ENCODE measurements around the gene TPSD1. TPM values are rescaled to one million over a fixed set of nuclear protein-coding genes. Genes with fewer than 3 reads are reported as not detected.
"Not testable (repeated sequence)": the region's sequence is repeated elsewhere in the genome, so short reads cannot be mapped to it uniquely, and the experiment has no call there.

The TPSD1 gene
- polyA plus RNA-seq, 1 donor (not counting 4 experiments of a cell fraction or from before 2014, with no cell fraction given), result not detected

DNA sequence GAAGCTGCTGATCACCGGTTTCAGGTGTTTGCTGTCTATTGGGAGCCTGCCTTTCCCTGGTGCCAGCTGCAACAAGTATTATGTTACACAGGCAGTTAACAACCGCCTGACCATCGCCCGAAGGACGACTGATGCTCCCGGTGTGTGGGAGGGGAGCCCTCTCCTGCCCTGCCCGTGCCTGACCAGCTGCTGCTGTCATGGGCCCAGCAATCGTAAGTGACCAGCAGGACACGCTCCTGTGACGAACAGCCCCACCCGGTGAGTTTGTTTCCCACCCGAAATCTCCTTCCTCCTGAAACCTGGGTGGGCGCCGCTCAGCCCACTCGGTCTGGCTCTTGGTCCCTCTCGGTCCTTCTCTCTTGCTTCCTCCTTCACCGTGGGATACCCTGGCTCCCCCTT lies 35.7 kb downstream of the TPSD1 start:
- H3K4me3 ChIP-seq (ENCODE audit: control insufficient read depth in 2 of 3, extremely low read depth in 1 of 3, insufficient read depth in 2 of 3, low read depth in 1 of 3, low read length in 3 of 3), result no peak overlapping the region
- FAIRE-seq (no peak), DNase-seq (ENCODE audit: low read depth, low spot score) (no peak)
- no peaks in the 10 kb centered on the region for H3K9me1 ChIP-seq (ENCODE audit: control insufficient read depth, extremely low read depth, insufficient read depth, low read length)
- peaks cover 6% of the 10 kb centered on the region for H3K4me1 ChIP-seq (ENCODE audit: control insufficient read depth, extremely low read depth, insufficient read depth, low read length)
- no peak overlapping the region for H2AFZ ChIP-seq (ENCODE audit: control insufficient read depth, low read length)
- no peak overlapping the region for H3K27ac ChIP-seq (ENCODE audit: control insufficient read depth, insufficient read depth, low read length)
- TF ChIP-seq, protein P1, sequence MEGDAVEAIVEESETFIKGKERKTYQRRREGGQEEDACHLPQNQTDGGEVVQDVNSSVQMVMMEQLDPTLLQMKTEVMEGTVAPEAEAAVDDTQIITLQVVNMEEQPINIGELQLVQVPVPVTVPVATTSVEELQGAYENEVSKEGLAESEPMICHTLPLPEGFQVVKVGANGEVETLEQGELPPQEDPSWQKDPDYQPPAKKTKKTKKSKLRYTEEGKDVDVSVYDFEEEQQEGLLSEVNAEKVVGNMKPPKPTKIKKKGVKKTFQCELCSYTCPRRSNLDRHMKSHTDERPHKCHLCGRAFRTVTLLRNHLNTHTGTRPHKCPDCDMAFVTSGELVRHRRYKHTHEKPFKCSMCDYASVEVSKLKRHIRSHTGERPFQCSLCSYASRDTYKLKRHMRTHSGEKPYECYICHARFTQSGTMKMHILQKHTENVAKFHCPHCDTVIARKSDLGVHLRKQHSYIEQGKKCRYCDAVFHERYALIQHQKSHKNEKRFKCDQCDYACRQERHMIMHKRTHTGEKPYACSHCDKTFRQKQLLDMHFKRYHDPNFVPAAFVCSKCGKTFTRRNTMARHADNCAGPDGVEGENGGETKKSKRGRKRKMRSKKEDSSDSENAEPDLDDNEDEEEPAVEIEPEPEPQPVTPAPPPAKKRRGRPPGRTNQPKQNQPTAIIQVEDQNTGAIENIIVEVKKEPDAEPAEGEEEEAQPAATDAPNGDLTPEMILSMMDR (optimal IDR thresholded peaks at IDR 0.05 in 1 of 3, IDR thresholded peaks at IDR 0.05 in 1 of 3, conservative IDR thresholded peaks at IDR 0.05 in 1 of 3; ENCODE audit: extremely low read depth in 1 of 3, insufficient read depth in 2 of 3, low read length in 3 of 3), result no peak
- no peak for TF ChIP-seq EZH2 (IDR thresholded peaks at IDR 0.05; ENCODE audit: low read length)
- no peak overlapping the region for H3K9ac ChIP-seq (ENCODE audit: control insufficient read depth, extremely low read depth, insufficient read depth, low read length)
- H4K20me1 ChIP-seq (ENCODE audit: control insufficient read depth, extremely low read depth, insufficient read depth, low read length), result no peaks in the 10 kb centered on the region
- no peak overlapping the region for H3K4me2 ChIP-seq (ENCODE audit: control insufficient read depth, extremely low read depth, insufficient read depth, low read depth, low read length)
- H3K27me3 ChIP-seq (ENCODE audit: control insufficient read depth, extremely low read depth, insufficient read depth, low read length), result peaks cover 52% of the 10 kb centered on the region
- H3K9me3 ChIP-seq (ENCODE audit: control insufficient read depth, low read depth, low read length), result no peaks in the 10 kb centered on the region
- no peaks in the 10 kb centered on the region for H3K79me2 ChIP-seq (ENCODE audit: control insufficient read depth, insufficient read depth, low read length)
- dilution Hi-C loops (cut with MboI; ENCODE audit: extremely low pct_ligation_motif_present, low sequenced_read_pairs), result no loop called here
- H3K36me3 ChIP-seq (ENCODE audit: control insufficient read depth in 2 of 2, extremely low read depth in 1 of 2, insufficient read depth in 2 of 2, low read length in 2 of 2), result no peaks in the 10 kb centered on the region

- H3K4me3 ChIP-seq (ENCODE audit: control insufficient read depth in 2 of 3, extremely low read depth in 1 of 3, insufficient read depth in 2 of 3, low read depth in 1 of 3, low read length in 3 of 3); H3K9me1 ChIP-seq (ENCODE audit: control insufficient read depth, extremely low read depth, insufficient read depth, low read length); H3K9me3 ChIP-seq (ENCODE audit: control insufficient read depth, low read depth, low read length); FAIRE-seq; H4K20me1 ChIP-seq (ENCODE audit: control insufficient read depth, extremely low read depth, insufficient read depth, low read length); H2AFZ ChIP-seq (ENCODE audit: control insufficient read depth, low read length); H3K27ac ChIP-seq (ENCODE audit: control insufficient read depth, insufficient read depth, low read length); DNase-seq (ENCODE audit: low read depth, low spot score); H3K79me2 ChIP-seq (ENCODE audit: control insufficient read depth, insufficient read depth, low read length); H3K36me3 ChIP-seq (ENCODE audit: control insufficient read depth in 2 of 2, extremely low read depth in 1 of 2, insufficient read depth in 2 of 2, low read length in 2 of 2); dilution Hi-C loops (cut with MboI; ENCODE audit: extremely low pct_ligation_motif_present, low sequenced_read_pairs); H3K9ac ChIP-seq (ENCODE audit: control insufficient read depth, extremely low read depth, insufficient read depth, low read length); H3K4me2 ChIP-seq (ENCODE audit: control insufficient read depth, extremely low read depth, insufficient read depth, low read depth, low read length): not testable (repeated sequence)
- peaks cover 11% of the 10 kb centered on the region for H3K4me1 ChIP-seq (ENCODE audit: control insufficient read depth, extremely low read depth, insufficient read depth, low read length)
- H3K27me3 ChIP-seq (ENCODE audit: control insufficient read depth, extremely low read depth, insufficient read depth, low read length), result peaks cover 48% of the 10 kb centered on the region
Measured at GRCh38 chr16:1292208-1292607, 36.3 kb downstream of the TPSD1 start.

DNA sequence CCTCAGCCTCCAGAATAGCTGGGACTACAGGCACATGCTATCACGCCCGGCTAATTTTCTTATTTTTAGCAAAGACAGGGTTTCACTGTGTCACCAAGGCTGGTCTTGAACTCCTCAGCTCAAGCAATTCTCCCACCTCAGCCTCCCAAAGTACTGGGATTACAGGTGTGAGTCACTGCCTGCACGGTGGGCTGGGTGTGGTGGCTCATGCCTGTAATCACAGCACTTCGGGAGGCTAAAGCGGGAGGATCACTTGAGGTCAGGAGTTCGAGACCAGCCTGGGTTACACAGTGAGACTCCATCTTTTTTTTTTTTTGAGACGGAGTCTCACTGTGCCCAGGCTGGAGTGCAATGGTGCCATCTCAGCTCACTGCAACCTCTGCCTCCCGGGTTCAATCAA lies 36.9 kb downstream of the TPSD1 start:
- FAIRE-seq; DNase-seq (ENCODE audit: low read depth, low spot score); H3K36me3 ChIP-seq (ENCODE audit: control insufficient read depth in 2 of 2, extremely low read depth in 1 of 2, insufficient read depth in 2 of 2, low read length in 2 of 2); H3K4me3 ChIP-seq (ENCODE audit: control insufficient read depth in 2 of 3, extremely low read depth in 1 of 3, insufficient read depth in 2 of 3, low read depth in 1 of 3, low read length in 3 of 3); H2AFZ ChIP-seq (ENCODE audit: control insufficient read depth, low read length); H3K27ac ChIP-seq (ENCODE audit: control insufficient read depth, insufficient read depth, low read length); H3K9me1 ChIP-seq (ENCODE audit: control insufficient read depth, extremely low read depth, insufficient read depth, low read length); H4K20me1 ChIP-seq (ENCODE audit: control insufficient read depth, extremely low read depth, insufficient read depth, low read length); H3K9me3 ChIP-seq (ENCODE audit: control insufficient read depth, low read depth, low read length); dilution Hi-C loops (cut with MboI; ENCODE audit: extremely low pct_ligation_motif_present, low sequenced_read_pairs); H3K4me2 ChIP-seq (ENCODE audit: control insufficient read depth, extremely low read depth, insufficient read depth, low read depth, low read length); H3K79me2 ChIP-seq (ENCODE audit: control insufficient read depth, insufficient read depth, low read length); H3K9ac ChIP-seq (ENCODE audit: control insufficient read depth, extremely low read depth, insufficient read depth, low read length): not testable (repeated sequence)
- peaks cover 42% of the 10 kb centered on the region for H3K27me3 ChIP-seq (ENCODE audit: control insufficient read depth, extremely low read depth, insufficient read depth, low read length)
- peaks cover 15% of the 10 kb centered on the region for H3K4me1 ChIP-seq (ENCODE audit: control insufficient read depth, extremely low read depth, insufficient read depth, low read length)
